Measurements from ENCODE around the gene OSBPL2. TPM values are rescaled to one million over a fixed set of nuclear protein-coding genes. Genes with fewer than 3 reads are reported as not detected.

The OSBPL2 gene
- total RNA-seq, 1 donor from 2014 or later = 29.2 TPM

DNA sequence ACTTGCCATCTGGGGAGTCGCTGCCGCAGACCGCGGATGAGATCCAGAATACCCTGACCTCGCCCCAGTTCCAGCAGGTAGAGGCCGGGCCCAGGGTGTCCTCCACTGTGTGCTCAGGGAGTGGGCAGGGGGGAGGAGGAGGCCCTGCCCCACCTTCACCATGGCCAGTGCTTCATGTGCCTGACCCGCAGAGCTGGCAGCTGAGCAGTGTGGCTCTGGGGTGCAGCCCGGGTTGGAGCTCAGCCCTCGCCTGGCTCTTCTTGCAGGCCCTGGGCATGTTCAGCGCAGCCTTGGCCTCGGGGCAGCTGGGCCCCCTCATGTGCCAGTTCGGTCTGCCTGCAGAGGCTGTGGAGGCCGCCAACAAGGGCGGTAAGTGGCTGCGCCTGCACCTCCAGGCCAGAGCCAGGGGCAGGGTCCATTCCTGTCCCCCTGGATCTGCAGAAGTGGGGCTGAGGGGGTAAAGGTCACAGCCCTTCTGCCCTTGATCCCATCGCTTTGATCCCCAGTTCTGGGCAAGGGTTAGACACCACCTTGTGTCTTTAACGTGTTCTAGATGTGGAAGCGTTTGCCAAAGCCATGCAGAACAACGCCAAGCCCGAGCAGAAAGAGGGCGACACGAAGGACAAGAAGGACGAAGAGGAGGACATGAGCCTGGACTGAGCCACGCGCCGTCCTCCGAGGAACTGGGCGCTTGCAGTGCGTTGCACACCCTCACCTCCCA, 69.9 kb downstream of the OSBPL2 start:
- DNase-seq = no peak
- H3K36me3 Mint-ChIP-seq (ENCODE audit: low read depth) = peaks cover 25% of the 10 kb centered on the region
- H3K9me3 Mint-ChIP-seq = no peaks in the 10 kb centered on the region
- intact Hi-C loops (cut with micrococcal nuclease) = no loop called here
- no peaks in the 10 kb centered on the region for H3K27me3 Mint-ChIP-seq
- no peak overlapping the region for H3K27ac Mint-ChIP-seq
- no peak overlapping the region for H3K4me3 Mint-ChIP-seq
- peaks cover 15% of the 10 kb centered on the region for H3K4me1 Mint-ChIP-seq

DNA sequence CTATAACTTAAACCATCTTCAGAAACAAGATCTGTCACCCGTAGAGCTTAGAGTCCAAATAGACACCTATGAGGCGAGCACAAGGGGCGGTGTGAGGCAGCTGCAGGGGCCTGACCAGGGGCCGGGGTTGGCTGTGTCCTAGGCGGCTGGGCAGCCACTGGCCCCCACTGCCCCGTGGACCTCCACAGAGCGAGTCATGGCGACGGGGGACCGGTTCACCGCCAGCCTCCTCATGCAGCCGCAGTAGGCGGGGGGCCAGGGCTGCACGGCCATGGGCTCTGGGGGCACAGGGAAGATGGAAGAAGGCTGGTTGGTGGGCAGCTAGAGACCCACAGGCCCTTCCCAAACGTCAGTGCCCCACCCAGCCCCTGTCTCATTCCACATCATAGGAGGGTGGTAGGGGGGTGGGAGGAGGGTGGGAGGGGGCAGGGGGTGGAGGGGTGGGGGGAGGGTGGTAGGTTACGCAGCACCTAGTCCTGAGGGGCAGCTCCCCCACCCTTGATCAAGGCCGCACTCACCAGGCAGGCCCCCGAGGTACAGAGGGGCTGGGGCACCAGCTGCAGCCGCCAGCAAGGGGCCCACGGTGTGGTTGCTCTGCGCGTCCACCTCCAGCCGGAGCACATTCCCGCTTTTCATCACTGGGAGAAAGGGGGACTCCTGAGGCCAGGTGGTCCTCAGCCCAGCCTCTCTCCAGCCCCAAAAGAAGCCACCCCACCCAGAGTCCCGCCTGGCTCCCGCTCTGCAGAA, 71.0 kb downstream of the OSBPL2 start:
- Mint-ChIP-seq H3K36me3 (ENCODE audit: low read depth) (peaks cover 14% of the 10 kb centered on the region), H3K9me3 (no peaks in the 10 kb centered on the region), H3K27me3 (no peaks in the 10 kb centered on the region), H3K4me3 (no peak overlapping the region), H3K4me1 (peaks cover 9% of the 10 kb centered on the region), H3K27ac (no peak overlapping the region)
- intact Hi-C loops (cut with micrococcal nuclease) = no loop called here
- DNase-seq = no peak

DNA sequence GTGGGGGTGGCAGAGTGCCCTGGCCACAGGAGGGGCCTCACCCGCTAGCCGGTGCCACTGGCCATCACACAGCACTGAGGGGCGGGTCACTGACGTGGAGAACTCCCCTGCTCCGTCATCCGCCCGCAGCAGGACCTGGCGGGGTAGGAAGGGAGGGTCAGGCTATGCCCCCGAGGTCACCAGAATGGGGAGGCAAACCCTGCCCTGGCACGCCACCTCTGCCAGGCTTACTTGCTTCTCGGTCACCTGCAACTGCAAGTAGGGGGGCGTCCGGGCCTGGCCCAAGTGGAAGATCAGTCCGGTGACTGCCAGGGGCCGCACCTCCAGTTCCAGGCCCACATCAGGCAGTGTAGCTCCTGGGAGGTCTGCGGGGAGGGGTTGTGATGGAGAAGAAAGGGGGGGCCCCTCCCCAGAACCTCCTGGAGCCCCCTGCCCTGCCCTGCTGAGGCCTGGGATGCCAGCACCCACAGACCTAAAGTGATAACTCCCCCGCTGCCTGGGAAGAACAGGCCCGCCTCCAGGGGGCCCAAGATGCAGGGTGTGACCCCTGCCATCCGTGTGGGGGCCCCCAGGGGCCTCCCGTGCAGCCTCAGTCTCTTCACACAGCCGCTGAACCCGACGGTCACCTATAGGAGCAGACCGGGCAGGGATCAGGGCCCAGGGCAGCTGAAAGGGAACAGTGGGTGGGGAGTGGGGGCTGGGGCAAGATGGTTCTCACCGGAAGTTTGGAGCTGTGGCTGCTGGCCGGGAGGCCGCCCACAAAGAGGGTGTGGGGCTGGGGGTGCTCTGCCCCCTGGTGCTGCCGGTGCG, 71.8 kb downstream of the OSBPL2 start:
- no peaks in the 10 kb centered on the region for H3K9me3 Mint-ChIP-seq
- H3K36me3 Mint-ChIP-seq (ENCODE audit: low read depth) = peaks cover 10% of the 10 kb centered on the region
- intact Hi-C loops (cut with micrococcal nuclease) = no loop called here
- no peak overlapping the region for H3K4me3 Mint-ChIP-seq
- H3K27me3 Mint-ChIP-seq = no peaks in the 10 kb centered on the region
- H3K4me1 Mint-ChIP-seq = peaks cover 3% of the 10 kb centered on the region
- no peak for DNase-seq
- H3K27ac Mint-ChIP-seq = no peak overlapping the region

DNA sequence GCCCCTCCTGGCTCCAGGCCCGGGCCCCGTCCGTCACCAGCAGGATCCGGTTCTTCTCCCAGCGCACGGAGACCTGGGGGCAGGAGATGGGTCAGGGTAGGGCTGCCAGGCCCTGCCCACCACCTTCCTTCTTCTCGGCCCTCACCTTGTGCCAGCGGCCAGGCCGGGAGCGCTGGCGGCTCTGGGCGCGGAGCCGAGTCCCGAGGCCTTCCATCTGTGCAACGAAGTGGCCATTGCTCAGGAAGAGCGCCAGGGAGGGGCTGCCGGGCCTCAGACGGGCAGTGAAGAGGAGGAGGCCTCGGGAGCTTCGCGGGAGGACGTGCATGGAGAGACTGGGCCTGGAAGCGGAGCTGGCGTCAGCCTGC, 72.4 kb downstream of the OSBPL2 start:
- intact Hi-C loops (cut with micrococcal nuclease) = no loop called here
- no peak for DNase-seq
- peaks cover 7% of the 10 kb centered on the region for H3K36me3 Mint-ChIP-seq (ENCODE audit: low read depth)
- H3K27me3 Mint-ChIP-seq = no peaks in the 10 kb centered on the region
- no peak overlapping the region for H3K27ac Mint-ChIP-seq
- H3K9me3 Mint-ChIP-seq = no peaks in the 10 kb centered on the region
- H3K4me1 Mint-ChIP-seq = no peaks in the 10 kb centered on the region
- no peak overlapping the region for H3K4me3 Mint-ChIP-seq

DNA sequence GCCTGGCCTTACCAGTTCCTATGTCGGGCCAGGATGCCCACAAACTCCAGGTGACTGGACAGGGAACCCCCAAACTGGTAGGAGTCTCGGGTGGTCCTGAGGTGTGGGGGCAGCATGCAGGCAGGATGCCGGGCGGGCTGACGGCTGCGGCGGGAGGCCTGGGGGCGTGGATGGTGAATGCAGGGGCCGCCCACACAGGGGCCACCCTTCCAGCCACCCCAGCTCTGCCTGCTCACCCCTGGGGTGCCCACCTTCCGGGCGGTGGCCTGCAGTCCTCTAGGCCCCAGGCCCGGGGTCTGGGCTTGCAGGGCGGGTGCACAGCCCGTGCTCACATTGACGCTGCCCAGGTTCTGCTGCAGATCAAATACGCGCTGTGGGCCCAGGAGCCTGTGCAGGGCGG, 72.8 kb downstream of the OSBPL2 start:
- H3K27ac Mint-ChIP-seq = no peak overlapping the region
- H3K27me3 Mint-ChIP-seq = no peaks in the 10 kb centered on the region
- no peaks in the 10 kb centered on the region for H3K4me1 Mint-ChIP-seq
- no peak overlapping the region for H3K4me3 Mint-ChIP-seq
- intact Hi-C loops (cut with micrococcal nuclease) = no loop called here
- no peaks in the 10 kb centered on the region for H3K9me3 Mint-ChIP-seq
- peaks cover 5% of the 10 kb centered on the region for H3K36me3 Mint-ChIP-seq (ENCODE audit: low read depth)
- no peak for DNase-seq

DNA sequence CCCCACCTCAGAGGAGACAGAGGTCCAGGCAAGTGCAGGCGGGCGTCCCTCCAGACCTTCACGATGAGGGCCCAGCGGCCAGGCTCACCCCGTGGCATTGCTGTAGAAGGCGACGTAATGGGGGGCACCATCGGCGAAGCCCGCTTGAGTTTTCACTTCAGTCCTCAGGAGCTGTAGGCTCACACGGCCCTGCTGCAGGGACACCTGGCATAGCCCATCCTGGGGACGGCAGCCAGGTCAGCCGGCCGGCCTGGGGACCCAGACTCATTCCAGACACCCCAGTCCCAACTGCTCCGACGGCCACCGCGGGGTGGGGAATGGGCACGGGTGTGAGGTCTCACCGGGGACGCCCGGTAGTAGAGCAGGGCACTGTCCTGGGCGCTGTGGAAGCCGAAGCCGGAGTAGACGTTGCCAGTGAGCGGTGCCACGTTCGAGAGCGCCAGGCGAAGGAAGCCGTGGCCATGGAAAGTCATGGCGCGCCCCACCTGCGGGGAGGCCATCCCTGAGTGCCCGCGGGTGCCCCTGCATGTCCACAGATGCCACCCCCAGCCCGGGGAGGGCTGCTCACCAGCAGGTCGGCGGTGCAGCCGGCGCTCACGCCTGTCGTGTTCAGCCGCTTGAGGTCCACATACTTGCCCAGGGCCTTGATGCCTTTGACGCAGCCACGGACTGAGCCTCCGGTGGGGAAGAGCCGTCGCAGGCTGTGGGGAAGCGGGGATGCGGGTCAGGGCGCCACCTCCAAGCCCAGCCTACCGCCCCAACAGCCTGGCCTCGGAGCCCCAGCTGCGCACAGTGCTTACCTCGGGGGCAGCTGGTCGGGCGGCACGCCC, 73.7 kb downstream of the OSBPL2 start:
- intact Hi-C loops (cut with micrococcal nuclease) = no loop called here
- Mint-ChIP-seq H3K36me3 (ENCODE audit: low read depth) (peaks cover 4% of the 10 kb centered on the region), H3K27ac (no peak overlapping the region), H3K27me3 (no peaks in the 10 kb centered on the region), H3K9me3 (no peaks in the 10 kb centered on the region), H3K4me1 (no peaks in the 10 kb centered on the region), H3K4me3 (no peak overlapping the region)
- DNase-seq = no peak

DNA sequence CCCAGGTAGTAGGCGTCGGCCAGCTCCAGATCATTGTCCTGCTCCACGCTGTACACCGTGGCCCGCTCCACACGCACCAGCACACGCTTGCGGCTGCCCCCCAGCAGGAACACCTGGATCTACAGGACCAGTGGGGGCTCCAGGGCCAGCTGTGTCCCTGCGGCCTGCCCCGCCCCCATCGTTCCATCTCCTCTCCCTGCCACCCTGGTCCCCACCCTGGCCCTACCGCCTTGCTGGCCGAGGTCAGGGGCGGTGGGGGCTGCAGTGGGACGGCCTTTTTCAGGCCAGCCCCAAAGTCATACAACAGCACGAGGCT, 74.3 kb downstream of the OSBPL2 start:
- Mint-ChIP-seq H3K9me3 (no peaks in the 10 kb centered on the region), H3K36me3 (ENCODE audit: low read depth) (peaks cover 4% of the 10 kb centered on the region), H3K27ac (no peak overlapping the region), H3K4me1 (no peaks in the 10 kb centered on the region), H3K27me3 (no peaks in the 10 kb centered on the region), H3K4me3 (no peak overlapping the region)
- intact Hi-C loops (cut with micrococcal nuclease) = no loop called here
- no peak for DNase-seq

DNA sequence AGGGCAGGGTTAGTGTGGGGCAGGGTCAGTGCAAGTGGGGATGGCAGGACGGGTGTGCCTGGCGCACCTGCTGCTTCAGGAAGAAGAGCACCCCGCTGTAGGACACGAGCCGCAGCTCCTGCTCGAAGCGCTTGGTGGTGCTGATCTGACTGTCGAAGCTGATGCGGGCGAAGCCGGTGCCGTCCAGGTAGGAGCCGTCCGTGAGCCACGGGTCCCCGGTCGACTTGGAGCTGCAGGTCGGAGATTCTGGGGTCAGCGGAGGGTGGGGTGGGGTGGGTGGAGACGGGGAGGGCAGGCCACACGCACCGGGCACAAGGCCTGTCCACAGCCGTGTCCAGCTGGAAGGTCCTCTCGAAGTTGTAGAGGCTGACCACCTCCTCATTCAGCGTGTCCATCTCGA, 74.7 kb downstream of the OSBPL2 start:
- H3K4me1 Mint-ChIP-seq = no peaks in the 10 kb centered on the region
- H3K27ac Mint-ChIP-seq = no peak overlapping the region
- H3K4me3 Mint-ChIP-seq = no peak overlapping the region
- H3K9me3 Mint-ChIP-seq = no peaks in the 10 kb centered on the region
- H3K36me3 Mint-ChIP-seq (ENCODE audit: low read depth) = peaks cover 4% of the 10 kb centered on the region
- no peaks in the 10 kb centered on the region for H3K27me3 Mint-ChIP-seq
- intact Hi-C loops (cut with micrococcal nuclease) = no loop called here
- DNase-seq = no peak

DNA sequence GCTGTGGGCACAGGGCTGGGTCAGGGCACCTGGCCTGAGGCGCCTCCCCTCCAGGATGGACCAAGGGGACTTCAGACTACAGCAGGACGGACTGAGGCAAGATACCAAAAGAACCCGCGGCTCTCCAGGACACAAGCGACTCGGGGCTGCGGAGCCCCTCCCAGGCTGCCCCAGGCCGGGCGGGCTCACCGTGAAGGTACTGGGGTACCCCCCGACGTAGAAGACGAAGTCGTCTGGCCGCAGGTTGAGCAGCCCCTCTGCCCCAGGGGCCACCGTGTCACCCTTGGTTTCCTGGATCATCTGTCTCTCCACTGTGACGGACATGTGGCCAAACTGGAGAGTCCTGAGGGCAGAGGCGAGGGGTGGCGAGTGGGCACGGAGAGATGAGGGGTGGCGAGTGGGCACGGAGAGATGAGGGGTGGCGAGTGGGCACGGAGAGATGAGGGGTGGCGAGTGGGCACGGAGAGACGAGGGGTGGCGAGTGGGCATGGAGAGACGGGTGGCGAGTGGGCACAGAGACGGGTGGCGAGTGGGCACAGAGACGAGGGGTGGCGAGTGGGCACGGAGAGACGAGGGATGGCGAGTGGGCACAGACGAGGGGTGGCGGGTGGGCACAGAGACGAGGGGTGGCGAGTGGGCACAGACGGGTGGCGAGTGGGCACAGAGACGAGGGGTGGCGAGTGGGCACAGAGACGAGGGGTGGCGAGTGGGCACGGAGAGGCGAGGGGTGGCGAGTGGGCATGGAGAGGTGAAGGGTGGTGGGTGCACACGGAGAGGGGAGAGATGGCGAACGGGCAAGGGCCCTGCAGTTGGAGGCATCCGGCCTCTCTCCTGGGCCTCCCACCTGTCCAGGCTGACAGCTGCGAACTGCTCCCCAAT, 75.4 kb downstream of the OSBPL2 start:
- intact Hi-C loops (cut with micrococcal nuclease) = no loop called here
- Mint-ChIP-seq H3K4me3 (no peak overlapping the region), H3K4me1 (no peaks in the 10 kb centered on the region), H3K27ac (no peak overlapping the region), H3K27me3 (no peaks in the 10 kb centered on the region), H3K36me3 (ENCODE audit: low read depth) (peaks cover 4% of the 10 kb centered on the region), H3K9me3 (no peaks in the 10 kb centered on the region)
- DNase-seq = no peak

DNA sequence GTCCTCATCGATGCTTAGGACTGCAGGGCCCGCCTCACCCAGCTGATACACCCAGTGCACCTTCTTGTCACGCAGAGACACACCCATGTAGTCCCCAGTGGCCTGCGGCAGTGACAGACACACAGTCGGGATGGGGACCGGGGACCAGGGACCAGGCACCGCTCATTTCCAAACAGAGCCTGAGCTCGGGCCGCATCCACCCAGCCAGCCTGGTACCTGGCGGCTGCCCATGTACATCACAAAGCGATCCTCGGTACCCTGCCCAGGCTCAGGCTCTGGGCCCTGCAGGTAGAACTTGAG, 76.0 kb downstream of the OSBPL2 start:
- no peaks in the 10 kb centered on the region for H3K36me3 Mint-ChIP-seq (ENCODE audit: low read depth)
- no peaks in the 10 kb centered on the region for H3K27me3 Mint-ChIP-seq
- intact Hi-C loops (cut with micrococcal nuclease) = no loop called here
- no peak for DNase-seq
- no peak overlapping the region for H3K27ac Mint-ChIP-seq
- H3K4me3 Mint-ChIP-seq = no peak overlapping the region
- no peaks in the 10 kb centered on the region for H3K9me3 Mint-ChIP-seq
- H3K4me1 Mint-ChIP-seq = no peaks in the 10 kb centered on the region

DNA sequence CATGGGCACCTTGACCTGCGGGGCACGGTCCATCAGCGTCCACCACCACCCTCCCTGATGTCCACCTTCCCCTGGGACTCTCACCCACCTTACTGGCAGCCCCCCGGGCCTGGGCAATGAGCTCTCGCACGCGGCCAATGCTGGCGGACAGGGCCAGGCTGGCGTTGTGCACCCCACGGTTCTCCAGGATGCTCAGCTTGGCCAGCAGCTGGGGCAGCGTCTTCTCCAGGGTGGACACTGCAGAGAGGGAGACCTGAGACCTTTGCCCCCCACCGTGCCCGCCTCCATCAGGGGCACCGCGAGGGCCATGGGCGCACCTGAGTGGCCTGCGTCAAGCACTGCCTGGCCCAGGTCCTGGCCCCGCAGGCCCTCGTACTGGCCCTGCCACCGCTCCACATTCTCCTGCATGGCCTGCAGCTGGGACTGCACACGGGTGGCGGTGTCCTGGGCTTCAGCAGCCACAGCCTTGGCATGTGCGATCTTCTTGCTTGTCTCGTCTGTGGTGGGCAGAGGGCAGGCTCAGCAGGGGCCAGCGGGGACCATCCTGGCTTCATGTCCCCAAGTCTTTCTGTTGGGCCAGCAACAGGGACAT, 76.5 kb downstream of the OSBPL2 start:
- H3K27ac Mint-ChIP-seq = no peak overlapping the region
- no peak overlapping the region for H3K4me3 Mint-ChIP-seq
- H3K4me1 Mint-ChIP-seq = no peaks in the 10 kb centered on the region
- H3K9me3 Mint-ChIP-seq = no peaks in the 10 kb centered on the region
- intact Hi-C loops (cut with micrococcal nuclease) = no loop called here
- no peaks in the 10 kb centered on the region for H3K27me3 Mint-ChIP-seq
- H3K36me3 Mint-ChIP-seq (ENCODE audit: low read depth) = no peaks in the 10 kb centered on the region
- no peak for DNase-seq

DNA sequence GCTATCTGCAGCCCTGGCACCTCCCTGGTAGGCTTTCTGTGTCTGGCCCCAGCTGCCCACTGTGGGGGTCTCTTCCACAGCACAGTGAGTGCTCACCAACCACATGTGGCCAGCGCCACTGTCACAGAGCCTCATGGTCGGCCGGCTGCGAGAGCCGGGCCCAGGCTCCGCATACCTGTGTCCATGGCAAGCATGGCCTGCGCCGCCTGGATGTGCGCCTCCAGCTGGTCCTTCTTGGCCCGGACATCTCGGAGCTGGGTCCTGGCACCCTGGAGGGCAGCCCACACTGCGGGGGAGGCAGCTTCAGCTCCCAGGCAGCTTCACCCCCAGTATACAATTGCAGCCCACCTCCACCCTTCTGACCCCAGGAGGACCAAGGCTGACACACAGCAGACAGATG, 77.5 kb downstream of the OSBPL2 start:
- intact Hi-C loops (cut with micrococcal nuclease) = no loop called here
- no peaks in the 10 kb centered on the region for H3K27me3 Mint-ChIP-seq
- DNase-seq = no peak
- H3K4me1 Mint-ChIP-seq = no peaks in the 10 kb centered on the region
- no peaks in the 10 kb centered on the region for H3K36me3 Mint-ChIP-seq (ENCODE audit: low read depth)
- H3K9me3 Mint-ChIP-seq = no peaks in the 10 kb centered on the region
- no peak overlapping the region for H3K27ac Mint-ChIP-seq
- H3K4me3 Mint-ChIP-seq = no peak overlapping the region

Data from activated CD4-positive, alpha-beta T cell treated with anti-CD3 and anti-CD28 coated beads, Interleukin-2, amount 10 ng/mL, durations not matched to agents 24 days and 14 days (primary cell).